ENCODE results near the gene NAP1L2.
A peak's percentile ranks its signal among the peaks of the same experiment; 100 is the strongest.
"Not testable (repeated sequence)": the region's sequence is repeated elsewhere in the genome, so short reads cannot be mapped to it uniquely, and the experiment has no call there.

The NAP1L2 gene

GRCh38 chrX:73213734-73214425 lies 771 bp downstream of the NAP1L2 start:
- no peaks in the 10 kb centered on the region for H3K36me3 ChIP-seq
- no peak for DNase-seq
- H3K4me3 ChIP-seq (ENCODE audit: low read depth, low read length): peak overlapping the region; percentile 41
- H3K9me3 ChIP-seq: no peaks in the 10 kb centered on the region
- H3K4me1 ChIP-seq: no peaks in the 10 kb centered on the region
- TF ChIP-seq, protein P1, sequence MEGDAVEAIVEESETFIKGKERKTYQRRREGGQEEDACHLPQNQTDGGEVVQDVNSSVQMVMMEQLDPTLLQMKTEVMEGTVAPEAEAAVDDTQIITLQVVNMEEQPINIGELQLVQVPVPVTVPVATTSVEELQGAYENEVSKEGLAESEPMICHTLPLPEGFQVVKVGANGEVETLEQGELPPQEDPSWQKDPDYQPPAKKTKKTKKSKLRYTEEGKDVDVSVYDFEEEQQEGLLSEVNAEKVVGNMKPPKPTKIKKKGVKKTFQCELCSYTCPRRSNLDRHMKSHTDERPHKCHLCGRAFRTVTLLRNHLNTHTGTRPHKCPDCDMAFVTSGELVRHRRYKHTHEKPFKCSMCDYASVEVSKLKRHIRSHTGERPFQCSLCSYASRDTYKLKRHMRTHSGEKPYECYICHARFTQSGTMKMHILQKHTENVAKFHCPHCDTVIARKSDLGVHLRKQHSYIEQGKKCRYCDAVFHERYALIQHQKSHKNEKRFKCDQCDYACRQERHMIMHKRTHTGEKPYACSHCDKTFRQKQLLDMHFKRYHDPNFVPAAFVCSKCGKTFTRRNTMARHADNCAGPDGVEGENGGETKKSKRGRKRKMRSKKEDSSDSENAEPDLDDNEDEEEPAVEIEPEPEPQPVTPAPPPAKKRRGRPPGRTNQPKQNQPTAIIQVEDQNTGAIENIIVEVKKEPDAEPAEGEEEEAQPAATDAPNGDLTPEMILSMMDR (IDR thresholded peaks at IDR 0.05; ENCODE audit: low read depth, low read length): no peak
- peaks cover 6% of the 10 kb centered on the region for H3K27me3 ChIP-seq

DNA sequence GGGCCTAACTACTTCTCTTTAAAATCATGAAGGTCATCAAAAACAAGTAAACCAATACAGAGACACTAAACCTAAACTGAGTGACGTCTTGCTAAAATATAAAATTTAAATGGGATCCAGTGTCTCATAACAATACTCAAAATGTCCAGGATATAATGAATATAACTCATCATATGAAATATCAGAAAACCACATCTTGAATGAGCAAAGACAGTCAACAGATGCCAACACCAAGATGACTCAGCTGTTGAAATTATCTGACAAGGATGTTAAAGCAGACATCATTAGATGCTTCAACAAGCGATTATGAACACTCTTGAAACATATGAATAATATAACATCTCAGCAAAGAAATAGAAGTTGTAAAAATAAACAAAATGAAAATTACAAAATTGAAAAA lies 8.3 kb downstream of the NAP1L2 start:
- TF ChIP-seq, protein P1 (IDR thresholded peaks at IDR 0.05; ENCODE audit: low read depth, low read length): no peak
- Histone ChIP-seq H3K4me1 (no peaks in the 10 kb centered on the region), H3K9me3 (no peaks in the 10 kb centered on the region), H3K27me3 (no peaks in the 10 kb centered on the region), H3K36me3 (no peaks in the 10 kb centered on the region), H3K4me3 (ENCODE audit: low read depth, low read length) (no peak overlapping the region)
- no peak for DNase-seq

DNA sequence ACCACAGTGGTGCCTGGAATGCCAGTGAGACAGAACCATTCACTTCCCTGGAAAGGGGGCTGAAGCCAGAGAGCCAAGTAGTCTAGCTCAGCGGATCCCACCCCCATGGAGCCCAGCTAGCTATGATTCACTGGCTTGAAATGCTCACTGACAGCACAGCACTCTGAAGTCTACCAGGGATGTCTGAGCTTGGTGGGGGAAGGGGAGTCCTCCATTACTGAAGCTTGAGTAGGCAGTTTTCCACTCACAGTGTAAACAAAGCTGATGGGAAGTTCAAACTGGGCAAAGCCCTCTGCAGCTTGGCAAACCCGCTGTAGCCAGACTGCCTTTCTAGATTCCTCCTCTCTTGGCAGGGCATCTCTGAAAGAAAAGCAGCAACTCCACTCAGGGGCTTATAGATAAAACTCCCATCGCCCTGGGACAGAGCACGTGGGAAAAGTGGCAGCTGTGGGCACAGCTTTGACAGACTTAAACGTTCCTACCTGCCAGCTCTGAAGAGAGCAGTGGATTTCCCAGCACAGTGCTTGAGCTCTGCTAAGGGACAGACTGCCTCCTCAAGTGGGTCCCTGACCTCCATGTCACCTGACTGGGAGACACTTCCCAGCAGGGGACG lies 32.0 kb downstream of the NAP1L2 start:
- TF ChIP-seq, protein P1 (IDR thresholded peaks at IDR 0.05; ENCODE audit: low read depth, low read length): no peak
- H3K9me3 ChIP-seq: no peaks in the 10 kb centered on the region

DNA sequence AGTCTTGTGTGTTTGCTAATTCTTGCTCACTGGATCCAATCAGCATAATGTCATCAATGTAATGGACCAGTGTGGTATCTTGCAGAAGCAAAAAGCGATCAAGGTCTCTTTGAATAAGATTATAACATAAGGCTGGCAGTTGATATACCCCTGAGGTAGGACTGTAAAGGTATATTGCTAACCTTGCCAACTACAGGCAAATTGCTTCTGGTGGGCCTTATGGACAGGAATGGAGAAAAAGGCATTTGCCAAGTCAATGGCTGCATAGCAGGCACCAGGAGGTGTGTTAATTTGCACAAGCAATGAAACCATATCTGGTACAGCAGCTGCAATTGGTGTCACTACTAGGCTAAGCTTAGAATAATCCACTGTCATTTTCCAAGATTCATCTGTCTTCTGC lies 45.7 kb downstream of the NAP1L2 start:
- H3K27me3 ChIP-seq; DNase-seq; H3K36me3 ChIP-seq; H3K4me3 ChIP-seq (ENCODE audit: low read depth, low read length); H3K4me1 ChIP-seq; H3K9me3 ChIP-seq: not testable (repeated sequence)

More for the DNA sequence above, 32.0 kb downstream of the NAP1L2 start:
- DNase-seq: no peak
- no peaks in the 10 kb centered on the region for H3K36me3 ChIP-seq
- no peaks in the 10 kb centered on the region for H3K4me1 ChIP-seq
- H3K27me3 ChIP-seq: no peaks in the 10 kb centered on the region
- H3K4me3 ChIP-seq (ENCODE audit: low read depth, low read length): no peak overlapping the region
